Activated CD4-positive, alpha-beta T cell treated with anti-CD3 and anti-CD28 coated beads, Interleukin-2, amount 50 U/mL, for 24 hours (primary cell): ENCODE measurements around the gene RCL1.

Experiments used
- DNase-seq, 2 donors: peaks; one replicate each; pipeline ENCODE4 v3.0.0-alpha.2; 2020; ENCODE audit warnings: low read depth in 1 of 2, low spot score in 1 of 2

The RCL1 gene

DNA sequence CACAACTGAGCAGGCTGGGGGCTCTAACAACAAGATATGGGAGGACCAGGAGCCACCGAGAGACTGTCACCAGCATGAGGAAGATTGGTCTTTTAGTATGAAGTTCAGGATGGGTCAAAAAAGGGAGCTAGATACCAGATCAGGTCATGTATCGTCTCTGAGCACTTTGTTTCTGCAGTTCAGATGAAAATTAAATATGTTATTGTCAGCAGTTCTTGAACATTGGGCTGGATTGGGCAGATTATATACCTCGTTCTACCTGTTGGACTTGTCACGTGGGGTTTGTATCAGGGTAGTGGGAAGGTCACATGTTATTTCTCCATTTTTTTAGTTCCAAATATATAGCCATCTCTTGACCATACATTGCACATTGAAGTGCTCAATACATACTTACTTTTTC lies 47.3 kb downstream of the RCL1 start:
- DNase-seq, result no peak

DNA sequence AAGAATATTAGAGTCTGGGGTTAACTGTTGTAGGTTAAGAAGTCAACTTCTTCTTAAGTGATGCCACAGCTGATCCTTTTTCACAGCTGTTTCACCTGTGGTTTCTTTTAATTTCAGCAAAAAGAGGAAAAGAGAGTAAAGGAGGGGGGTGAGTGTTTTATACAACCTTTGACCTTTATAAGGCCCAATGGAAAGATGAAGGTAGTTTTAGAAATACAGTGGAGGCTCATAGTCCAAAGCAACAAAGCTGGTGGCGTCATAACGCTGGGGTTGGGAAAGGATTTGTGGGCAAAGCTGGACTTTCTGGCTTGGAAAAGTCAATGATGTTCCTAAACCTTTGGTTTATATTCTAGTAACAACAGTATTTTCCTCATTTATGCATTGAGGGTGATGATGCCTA lies 49.5 kb downstream of the RCL1 start:
- DNase-seq, result no peak

DNA sequence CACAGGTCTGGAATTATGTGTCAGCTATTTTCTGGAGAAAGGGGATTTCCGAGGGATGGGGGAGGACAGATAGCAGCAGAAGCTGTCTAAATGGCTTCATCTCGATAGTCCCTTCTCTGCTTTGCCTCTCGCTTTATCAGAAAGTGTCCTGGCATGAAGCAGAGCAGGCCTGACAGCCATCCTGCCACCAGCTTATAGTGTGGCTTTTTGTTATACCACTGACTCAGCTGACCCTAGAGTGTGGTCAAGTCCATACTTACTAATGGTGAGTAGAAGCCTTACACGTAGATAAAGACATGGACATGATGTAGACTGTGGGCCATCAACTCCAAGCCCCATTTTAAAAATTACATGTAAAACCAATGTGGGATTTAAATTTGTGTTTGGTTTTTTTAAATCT lies 50.0 kb downstream of the RCL1 start:
- no peak for DNase-seq

DNA sequence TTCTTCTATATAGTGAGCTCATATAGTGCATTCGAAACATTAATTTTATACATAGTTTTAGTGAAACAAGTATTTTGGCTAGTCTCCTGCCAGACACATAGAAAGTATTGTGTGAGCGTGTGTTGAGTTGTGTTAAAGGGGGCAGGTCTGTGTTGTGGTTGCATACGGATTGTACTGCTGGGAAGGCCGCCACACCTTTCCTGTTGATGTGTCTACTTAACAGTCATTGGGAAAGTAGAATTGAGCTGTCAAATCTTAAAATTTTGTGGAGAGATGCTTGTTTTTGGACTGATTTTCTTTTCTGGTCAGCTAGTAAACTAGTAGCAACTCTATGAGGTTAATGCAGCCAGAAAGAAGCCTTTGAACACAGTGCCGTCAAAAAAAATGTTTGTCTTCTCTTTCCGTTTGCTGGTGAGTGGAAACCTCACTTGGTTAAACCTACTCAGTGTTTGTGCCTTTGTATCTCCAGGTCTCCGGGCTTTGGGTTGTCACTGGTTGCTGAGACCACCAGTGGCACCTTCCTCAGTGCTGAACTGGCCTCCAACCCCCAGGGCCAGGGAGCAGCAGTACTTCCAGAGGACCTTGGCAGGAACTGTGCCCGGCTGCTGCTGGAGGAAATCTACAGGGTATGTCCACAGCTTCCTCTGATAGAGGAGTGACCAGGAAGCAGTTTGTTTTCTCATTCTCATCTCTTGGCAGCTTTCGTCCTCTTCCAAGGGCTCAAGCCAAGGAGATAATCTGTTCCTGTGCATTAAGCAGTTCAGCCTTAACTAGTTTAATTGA lies 51.5 kb downstream of the RCL1 start:
- DNase-seq, result no peak

DNA sequence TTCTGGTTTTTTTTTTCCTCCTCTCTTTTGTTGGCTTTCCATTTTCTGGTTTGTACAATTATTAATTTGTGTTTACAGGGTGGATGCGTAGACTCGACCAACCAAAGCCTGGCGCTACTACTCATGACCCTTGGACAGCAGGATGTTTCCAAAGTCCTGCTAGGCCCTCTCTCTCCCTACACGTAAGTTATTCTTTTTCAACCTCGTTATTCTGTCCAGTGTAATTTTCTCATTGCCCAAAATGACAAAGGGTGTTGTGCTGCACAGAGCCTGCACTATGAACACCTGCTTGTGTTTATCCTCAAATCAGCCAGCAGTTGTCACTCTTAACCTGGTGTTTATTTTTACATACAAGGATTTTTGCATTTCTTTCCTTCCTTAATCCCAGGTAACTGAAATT lies 56.6 kb downstream of the RCL1 start:
- no peak for DNase-seq

DNA sequence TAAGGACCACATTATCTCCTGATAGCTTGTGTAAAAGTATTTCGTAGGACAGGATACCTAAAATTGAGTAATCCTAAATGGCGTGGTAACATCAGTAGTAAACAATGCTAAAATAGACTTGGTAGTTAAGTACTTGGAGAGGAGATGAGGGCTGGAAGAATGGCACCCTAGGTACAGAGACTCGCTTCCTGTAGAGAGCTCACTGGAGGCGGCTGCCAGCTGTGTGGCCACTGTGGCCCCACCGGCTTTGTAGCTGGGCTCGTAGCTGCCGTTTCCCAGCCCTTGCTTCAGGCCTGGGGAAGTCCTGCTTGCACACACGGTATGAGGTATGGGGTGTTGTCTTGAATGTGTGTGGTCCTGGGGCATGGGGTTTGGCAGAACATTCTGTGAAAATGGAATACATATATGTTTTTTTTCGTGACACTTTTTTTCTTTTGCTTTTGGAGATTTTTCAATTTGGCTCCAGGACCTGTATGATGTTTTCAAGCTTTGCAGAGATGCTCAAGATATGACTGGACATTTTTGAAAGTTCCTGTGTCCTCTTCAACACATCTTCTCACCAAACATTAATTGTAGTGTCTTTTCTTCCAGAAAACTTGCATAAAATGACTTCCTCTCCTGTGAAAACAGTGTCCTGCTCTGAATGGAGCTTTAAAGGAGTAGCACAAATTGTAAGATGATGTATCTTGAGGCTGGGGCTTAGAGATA lies 58.0 kb downstream of the RCL1 start:
- no peak for DNase-seq

DNA sequence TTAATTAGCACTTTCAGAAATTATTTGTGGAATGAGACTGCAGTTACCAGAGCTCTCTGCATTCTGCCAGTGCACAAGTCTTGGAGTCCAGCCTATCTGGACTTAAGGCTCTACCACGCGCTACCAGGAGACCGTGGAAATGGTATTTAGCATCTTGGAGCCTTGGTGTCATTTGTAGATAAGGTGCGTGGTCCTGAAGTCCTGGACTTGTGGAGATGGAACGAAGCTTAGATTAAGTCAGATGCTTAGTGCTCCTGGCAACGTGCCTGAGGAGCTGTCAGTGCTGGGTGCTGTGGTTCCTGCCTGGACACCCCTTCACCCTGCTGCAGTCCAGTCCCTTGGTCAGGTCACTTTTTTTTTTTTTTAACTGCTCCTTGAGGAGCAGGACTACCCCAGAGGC lies 59.7 kb downstream of the RCL1 start:
- no peak for DNase-seq

DNA sequence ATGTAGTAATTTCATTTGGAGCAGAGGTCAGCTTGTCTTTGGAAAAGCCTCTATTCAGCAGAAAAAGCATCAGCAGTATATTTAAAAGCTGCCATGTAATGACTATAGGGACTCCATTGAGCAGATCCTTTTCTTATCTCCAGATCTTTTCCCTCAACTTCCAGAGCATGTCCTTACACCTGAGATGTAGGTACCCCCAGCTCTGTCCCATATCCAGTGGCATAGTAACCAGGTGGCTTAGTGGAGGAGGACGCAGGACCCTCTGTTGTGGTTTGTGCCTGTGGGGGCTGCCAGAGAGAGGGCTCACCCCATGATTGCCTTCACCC lies 61.5 kb downstream of the RCL1 start:
- no peak for DNase-seq

DNA sequence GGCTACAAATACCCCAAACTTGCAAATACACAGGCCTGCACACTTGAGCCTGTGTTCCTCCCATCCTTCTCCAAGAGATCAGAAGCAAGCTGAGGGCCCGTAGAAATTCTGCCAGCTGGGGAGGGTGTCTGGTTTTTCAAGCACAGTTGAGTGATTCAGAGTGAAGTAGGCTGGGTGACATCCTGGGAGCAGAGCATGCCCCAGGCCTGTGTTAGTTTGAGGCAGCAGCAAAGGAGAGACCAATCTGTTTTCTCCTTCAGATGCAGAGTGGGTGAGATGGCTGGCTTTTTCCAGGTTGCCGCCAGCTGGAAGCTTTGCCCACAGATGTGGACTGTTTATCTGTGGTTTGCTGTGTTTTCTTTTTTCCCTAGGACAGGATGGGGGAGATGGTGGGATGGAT lies 63.1 kb downstream of the RCL1 start:
- no peak for DNase-seq

DNA sequence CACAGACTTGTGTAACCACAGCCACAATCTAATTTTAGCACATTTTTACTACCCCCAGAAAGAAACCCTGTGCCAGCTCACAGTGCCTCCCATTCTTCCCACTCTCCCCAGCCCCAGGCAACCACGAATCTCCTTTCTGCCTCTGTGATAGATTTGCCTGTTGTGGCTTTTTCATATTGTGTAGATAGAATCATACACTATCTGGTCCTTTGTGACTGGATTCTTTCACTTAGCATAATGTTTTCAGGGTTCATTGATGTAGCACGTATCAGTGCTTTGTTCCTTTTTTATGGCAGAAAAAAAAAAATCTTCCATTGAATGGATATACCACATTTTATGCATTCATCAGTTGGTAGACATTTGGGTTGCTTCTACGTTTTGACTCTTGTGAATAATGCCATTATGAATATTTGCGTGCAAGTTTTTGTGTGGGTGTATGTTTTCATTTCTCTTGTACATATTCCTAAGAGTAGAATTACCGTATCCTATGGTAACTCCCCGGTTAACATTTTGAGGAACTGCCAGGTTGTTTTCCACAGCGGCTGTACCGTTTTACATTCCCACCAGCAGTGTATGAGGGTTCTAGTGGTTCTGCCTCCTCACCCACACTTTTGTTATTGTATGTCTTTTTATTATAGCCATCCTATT lies 64.5 kb downstream of the RCL1 start:
- no peak for DNase-seq

DNA sequence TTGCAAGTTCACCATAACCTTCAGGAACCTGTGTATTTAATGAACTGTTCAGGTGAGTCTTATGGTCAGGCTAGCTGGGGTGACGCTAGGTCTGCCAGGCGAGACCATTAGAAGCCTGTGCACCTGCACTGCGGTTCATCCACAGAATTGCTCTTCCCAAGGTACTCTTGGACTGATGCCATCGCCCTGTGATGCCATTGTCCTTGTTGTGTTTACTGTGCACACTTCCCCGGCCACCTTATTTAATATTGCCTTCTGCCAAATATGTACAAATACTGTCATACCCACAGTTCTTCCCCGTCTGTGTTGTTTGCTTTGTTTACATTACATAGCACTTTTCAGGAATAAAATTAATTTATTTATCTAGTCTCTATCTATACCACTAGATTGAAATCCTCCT lies 66.3 kb downstream of the RCL1 start:
- DNase-seq, result no peak

DNA sequence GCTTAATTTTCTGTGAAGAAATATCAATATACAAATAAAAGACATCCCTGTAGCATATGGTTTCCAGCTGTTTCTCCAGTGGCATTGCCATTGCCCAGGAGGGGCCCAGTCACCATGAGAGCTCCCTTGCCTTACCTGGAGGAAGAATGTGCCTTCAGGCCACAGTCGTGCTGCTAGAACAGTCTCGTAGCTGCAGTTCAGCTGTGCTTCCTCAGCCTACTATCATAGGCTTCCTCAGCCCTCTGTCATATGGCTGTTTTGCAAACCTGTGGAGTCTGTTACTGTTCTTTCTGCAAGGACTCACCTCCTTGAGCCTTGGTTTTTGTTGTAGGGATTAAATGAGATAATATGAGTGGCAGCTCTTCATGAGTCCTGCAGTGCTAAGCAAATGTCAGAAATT lies 67.6 kb downstream of the RCL1 start:
- DNase-seq, result no peak

DNA sequence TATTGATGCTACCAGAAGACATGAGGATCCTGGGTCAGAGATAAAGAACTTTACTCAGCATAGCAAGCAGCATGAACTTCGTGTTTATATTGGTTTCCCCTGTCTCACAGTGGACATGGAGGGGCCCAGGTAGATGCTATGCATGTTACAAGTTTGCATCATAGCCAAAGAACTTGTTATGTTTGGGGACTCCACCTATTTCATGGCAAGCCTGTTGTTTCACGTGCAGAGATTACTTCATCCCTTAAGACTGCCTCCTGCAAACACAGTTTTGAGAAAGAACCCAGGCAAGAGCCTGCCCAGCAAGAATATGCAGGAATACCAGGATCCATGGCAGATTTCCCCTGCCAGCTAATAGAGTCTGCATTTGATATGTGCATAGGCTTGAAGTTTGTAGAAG lies 68.4 kb downstream of the RCL1 start:
- DNase-seq, result no peak

DNA sequence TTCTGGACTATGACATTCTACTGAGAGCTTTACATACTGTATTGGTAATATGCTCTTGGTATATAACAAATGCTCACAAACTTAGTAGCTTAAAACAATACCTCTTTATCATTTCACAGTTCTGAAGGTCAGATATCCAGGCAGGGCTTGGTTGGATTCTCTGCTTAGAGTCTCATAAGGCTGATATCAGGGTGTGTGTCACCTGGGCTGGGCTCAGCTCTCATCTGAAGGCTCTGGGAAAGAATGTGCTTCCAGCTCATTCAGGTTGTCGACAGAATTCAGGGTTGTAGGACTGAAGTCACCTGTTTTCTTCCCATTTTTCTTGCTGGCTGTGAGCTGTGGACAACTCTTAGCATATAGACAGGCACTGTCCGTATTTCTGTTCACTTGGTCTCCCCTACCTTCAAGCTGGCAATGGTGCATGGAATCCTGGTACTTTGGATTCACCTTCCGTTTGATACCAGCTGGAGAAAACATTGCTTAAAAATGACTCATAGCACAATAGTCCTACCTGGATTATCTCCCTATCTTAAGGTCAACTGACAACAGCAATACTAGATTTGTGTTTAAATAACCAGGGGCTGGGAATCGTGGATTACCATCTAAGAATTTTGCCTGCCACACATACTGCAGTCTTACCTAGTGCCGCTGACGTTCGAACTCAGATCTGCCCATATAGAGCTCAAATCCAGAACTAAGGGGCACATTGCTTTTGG lies 69.2 kb downstream of the RCL1 start:
- no peak for DNase-seq

DNA sequence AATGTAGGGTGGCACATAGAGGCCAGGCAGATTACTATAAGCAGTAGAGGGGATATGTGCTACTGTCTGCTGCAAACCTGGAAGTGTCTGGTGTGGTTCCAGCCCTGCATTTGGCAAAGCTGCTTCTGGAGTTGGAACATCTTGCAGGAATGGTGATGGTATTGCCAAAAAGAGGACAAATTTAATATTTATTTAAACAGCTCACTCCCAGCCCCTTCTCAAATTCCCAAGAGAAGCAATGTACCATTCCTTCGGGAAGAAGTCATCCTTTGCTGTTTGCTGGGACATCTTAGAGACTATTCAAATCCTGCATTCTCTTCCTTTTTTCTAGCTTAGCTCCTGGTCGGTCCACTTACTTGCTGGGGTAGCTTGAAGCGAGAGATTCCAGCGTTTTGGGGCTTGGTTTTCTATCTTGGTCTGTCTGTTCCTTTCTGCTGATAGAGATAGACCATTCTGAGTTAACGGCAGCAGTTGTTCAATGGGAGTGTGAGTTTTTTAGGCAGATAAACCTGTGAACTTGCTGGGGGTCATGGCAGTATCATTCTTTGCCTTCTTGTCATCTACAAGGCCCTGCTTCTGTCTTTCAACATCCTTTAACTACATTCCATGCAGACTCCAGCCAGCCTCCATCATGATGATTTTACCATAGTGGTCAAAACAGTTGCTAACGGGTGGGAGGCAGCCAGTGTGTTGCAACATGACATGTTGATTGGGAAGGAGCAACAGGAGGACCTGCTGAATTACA lies 69.9 kb downstream of the RCL1 start:
- DNase-seq, result no peak

DNA sequence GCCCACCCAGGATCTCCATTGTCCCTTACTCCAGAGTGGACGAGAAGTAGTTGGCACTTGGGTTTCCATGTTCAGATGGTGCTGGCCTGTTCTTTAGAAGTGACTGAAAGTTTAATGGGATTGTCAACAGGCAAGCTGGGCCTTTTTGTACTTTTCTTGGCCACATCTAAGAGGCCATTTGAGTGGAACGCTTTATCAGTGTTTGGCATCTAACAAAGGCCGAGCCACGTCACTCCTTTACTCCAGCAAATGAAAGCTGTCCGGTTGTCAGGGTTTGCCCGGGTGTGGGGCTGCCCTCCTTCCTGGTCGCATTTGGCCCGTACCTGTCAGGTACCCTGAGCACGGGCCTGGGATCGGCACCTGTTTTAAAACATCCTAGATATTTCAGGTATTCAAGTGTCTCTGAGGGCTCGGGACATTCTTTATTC lies 71.5 kb downstream of the RCL1 start:
- DNase-seq, result no peak

DNA sequence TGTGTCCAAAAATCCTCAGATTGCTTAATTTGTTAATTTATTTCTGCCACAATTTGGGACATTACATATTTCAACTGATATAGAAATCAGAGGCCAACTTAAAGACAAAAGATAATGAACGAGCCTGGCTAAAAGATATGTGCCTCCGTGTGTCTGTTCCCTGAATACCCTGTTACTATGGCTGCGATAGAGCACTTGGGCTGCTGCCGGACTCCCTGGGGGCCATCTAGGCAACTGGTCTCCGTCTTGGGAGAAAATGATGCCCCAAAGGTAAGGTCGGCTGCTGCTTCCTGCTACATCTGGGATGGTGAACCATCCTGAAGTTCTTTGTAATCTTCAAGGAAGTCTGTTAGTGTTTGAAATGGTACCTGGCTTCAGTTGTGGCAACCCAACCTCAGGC lies 72.0 kb downstream of the RCL1 start:
- no peak for DNase-seq

DNA sequence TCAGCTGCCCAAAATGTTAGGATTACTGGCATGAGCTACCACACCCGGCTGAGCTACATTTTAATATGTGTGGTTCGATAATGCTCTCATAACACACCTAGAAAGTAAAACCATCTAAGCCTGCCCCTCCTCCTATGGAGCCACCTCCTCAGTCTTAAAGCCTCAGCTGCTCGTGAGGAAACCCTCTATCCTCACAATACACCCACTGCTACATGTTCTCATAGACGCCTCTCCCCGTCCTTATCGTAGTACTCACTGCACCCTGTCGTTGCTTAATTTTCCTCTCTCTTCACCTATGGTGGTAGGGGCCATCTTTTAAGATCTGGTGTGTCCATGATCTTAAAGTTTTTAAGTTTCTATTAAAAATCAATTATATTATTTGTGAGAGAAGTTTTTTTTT lies 72.9 kb downstream of the RCL1 start:
- DNase-seq, result no peak

DNA sequence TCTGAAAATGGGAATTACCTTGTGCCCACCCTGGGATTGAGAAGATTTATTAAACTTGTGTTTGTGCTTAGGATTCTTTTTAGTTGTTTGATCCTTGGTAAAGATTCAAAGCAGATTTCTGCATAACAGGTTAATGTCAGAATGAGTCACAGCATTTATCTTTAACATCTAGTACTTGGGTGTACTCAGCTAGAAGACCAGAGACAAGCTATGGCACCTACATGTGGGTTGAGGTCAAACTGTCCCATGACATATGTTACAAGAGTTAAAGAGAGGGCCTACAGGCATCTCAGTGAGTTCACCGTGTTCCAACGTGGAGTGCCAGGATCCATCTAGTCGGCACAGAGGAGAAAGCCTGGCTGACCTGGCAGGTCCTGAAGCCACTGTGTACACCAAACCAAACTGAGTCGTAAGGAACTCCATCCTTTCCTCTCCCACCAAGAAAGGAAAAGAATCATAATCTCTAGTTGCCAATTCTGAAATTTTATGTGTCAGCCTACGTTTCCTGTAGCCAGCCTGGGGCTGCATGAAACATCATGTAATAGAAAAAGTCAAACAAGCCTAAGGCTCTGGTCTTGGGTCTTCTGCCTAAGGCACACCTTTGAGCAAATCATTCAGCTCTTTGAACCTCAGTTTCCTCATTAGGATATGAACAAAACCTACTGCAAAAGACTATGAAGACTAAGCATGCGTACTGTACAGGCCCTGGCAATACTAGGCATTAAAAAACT lies 73.7 kb downstream of the RCL1 start:
- no peak for DNase-seq

DNA sequence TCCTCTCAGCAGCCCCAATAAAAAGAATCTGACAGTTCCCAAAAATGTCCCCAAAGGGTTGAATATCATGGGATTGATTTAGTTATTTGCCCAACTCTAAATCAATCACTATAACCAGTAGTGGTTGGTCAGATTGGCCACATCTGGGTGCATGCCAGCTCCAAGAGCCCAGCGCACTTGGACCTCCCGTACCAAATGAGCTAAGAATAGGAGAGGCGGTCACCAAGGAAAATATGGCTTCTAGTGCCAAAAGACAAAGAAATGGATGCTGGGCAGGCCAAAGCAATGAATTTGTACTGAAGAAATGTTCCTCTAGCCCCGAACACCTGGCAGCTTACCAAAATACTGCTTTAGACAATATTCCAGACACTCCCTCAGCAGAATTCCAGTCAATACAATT lies 80.3 kb downstream of the RCL1 start:
- DNase-seq, result no peak

DNA sequence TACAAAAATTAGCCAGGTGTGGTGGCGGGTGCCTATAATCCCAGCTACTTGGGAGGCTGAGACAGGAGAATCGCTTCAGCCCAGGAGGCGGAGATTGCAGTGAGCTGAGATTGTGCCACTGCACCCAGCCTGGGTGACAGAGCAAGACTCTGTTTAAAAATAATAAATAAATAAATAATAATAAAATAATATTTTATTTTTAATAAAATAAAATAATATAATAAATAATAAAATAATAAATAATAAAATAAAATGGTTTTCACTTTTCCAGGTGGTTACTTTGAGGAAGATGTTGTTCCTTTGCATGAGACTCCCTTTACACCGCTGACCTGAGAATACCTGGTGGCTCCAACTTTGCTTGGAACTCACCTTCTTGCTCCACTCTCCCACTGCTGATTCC lies 82.8 kb downstream of the RCL1 start:
- no peak for DNase-seq
